ENCODE results near the gene CPSF2.
"Not testable (repeated sequence)": the region's sequence is repeated elsewhere in the genome, so short reads cannot be mapped to it uniquely, and the experiment has no call there.

CPSF2 gene

GRCh38 chr14:92160619-92161018 is 38.9 kb downstream of the CPSF2 start:
- DNase-seq = no peak

- no peak for DNase-seq
Measured at GRCh38 chr14:92161521-92161920, 39.8 kb downstream of the CPSF2 start.

DNA sequence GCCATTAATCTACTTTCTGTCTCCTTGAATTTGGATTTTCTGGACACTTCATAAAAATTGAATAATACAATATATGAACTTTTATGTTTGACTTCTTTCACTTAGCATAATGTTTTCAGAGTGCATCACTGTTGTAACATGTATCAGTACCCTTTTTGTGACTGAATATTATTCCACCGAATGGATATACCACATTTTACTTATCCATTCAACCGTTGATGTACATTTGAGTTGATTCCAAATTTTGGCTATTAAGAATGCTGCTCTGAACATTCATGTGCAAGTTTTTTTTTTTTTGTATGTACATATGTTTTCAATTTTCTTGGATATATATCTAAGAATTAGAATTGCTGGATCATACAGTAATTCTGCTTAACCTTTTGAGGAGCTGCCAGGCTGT is 43.2 kb downstream of the CPSF2 start:
- no peak for DNase-seq

GRCh38 chr14:92173668-92174067 is 51.9 kb downstream of the CPSF2 start:
- DNase-seq = no peak

DNA sequence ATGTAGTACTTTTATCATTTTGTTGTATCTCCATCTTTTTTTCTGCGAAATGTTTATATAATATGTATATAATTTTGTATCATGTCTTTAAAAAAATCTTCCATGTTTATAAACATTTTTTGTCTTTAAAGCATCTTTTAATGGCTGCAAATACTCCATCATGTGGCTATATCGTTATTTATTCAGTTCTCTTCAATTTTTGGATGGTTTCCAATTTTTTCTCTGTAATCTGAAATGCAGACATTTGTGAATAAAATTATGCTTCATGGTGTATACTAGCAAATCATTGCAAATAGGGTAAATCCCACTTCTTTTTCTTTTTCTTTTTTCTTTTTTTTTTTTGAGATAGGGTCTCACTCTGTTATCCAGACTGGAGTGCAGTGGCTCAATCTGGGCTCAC is 54.0 kb downstream of the CPSF2 start:
- no peak for DNase-seq

GRCh38 chr14:92176476-92176875 is 54.7 kb downstream of the CPSF2 start:
- no peak for DNase-seq

DNA sequence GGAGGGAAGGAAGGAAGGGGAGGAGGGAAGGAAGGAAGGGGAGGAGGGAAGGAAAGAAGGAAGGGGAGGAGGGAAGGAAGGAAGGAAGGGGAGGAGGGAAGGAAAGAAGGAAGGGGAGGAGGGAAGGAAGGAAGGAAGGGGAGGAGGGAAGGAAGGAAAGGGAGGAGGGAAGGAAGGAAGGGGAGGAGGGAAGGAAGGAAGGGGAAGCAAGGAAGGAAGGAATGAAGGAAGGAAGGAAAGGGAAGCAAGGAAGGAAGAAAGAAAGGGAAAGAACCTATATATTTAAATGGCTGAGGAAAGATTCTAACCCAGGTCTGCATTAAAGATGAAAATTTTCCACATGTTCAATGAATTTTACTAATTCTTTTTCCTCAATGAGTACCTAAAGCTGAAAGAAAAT is 57.4 kb downstream of the CPSF2 start:
- not testable (repeated sequence) for DNase-seq

DNA sequence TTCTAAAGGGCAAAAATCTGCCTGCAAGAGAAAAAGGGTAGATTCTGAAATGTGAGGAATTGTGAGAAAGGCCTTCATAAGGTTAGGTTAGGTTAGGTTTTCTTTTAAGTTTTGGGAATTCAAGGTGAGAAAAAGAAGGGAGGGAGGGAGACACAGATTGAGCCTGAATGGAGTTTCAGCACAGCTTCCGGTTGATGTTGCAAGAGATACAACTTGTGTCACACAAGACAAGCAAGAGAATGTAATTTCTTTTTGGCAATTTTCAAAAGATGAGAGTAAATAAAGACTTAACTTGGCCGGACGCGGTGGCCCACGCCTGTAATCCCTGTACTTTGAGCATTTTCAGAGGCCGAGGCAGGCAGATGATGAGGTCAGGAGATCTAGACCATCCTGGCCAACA is 63.8 kb downstream of the CPSF2 start:
- no peak for DNase-seq

DNA sequence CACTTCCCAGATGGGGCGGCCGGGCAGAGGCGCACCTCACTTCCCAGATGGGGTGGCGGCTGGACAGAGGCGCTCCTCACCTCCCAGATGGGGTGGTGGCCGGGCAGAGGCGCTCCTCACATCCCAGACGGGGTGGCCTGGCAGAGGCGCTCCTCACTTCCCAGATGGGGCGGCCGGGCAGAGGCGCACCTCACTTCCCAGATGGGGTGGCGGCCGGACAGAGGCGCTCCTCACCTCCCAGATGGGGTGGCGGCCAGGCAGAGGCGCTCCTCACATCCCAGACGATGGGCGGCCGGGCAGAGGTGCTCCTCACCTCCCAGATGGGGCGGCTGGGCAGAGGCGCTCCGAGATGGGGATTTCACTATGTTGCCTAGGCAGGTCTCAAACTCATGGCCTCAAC is 65.8 kb downstream of the CPSF2 start:
- DNase-seq = not testable (repeated sequence)

DNA sequence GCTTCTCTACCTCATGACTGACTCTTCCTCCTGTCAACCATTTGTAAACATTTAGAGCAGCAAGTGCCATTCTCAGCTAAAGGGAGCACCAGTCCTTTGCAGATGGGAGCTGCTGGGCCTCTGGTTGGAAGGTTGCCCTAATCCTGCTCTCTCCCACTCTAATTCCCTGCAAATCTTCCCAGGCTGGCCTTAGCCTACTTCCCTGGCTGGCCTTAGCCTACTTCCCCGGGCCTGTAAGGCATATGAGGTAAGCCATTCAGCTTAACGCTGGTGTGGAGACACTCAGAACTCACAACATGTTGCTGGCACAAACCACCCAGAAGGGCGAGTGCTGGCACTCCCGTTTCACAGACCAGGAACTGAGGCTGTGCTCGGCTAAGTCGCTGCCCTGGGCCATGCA is 69.0 kb downstream of the CPSF2 start:
- DNase-seq = no peak

DNA sequence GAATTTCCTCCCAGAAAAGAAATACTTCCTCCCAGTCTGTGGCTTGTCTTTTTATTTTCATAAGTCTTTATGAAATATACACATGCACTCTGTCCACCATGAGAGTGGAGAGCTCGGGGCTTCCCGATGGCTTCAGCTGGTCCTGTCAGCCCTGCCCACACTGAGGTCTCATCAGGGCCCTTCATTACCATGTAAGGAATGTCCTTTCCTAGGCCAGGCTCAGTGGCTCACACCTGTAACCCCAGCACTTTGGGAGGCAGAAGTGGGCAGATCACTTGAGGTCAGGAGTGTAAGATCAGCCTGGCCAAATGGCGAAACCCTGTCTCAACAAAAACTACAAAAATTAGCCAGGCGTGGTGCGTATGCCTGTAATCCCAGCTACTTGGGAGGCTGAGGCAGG is 77.0 kb downstream of the CPSF2 start:
- DNase-seq = no peak

DNA sequence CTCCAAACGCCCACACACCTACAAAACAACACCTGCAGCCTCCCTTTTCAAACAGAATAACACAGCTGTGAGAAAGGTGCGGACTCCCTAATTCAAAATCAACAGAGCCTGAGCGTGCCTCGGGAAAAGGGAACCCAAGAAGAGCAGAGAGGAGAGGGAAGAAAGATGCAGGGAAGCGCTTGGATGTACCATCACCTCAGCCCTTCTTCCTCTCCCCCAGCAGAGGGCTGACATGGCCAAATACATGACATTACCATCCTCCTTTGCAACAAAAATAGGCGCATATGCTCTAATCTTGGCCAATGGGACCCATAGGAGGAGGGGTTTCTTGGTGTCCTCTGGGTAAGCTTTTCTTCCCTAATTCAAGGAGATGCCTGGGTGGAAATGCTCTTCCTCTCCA is 78.0 kb downstream of the CPSF2 start:
- no peak for DNase-seq

DNA sequence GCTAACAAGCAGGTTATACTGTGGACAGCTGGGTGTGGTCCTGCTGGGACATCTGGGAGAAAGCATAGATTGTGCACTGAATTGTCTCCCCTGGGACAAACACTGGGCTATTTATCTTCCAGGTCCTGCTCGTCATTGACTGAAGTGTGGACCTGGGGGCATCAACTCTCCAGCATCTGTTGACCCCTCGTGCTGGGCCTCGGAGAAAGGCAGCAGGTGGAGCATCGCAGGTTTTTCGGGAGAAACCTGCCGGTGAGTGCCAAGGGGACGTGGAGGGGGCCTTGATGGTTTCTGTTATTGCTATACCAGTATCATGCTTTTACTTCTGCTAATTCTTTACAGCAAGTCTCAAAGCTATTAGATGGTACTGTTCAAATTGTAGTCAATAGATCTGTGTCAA is 81.3 kb downstream of the CPSF2 start:
- no peak for DNase-seq

DNA sequence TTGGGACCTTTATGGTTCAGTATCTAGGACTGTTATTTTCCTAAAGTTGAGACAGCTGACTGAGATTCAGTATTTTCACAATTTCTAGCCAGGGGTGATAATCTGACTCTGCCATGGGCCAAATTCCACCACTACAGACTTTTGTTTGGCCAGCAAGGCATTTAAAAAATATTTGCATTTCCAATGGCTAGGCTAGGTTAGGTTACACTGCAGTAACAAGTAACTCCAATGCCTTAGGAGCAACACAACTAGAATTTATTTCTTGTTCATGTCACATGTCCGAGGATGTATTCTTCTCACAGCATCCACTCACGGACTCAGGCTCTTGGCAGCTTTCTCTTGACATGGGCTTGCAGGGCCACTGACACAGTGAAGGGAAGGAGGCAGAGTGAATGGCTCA is 83.0 kb downstream of the CPSF2 start:
- DNase-seq = no peak

- DNase-seq = no peak
Measured at GRCh38 chr14:92207012-92207927, 85.5 kb downstream of the CPSF2 start.

- no peak for DNase-seq
Measured at GRCh38 chr14:92207928-92208265, 86.1 kb downstream of the CPSF2 start.

GRCh38 chr14:92209141-92209540 is 87.4 kb downstream of the CPSF2 start:
- no peak for DNase-seq

DNA sequence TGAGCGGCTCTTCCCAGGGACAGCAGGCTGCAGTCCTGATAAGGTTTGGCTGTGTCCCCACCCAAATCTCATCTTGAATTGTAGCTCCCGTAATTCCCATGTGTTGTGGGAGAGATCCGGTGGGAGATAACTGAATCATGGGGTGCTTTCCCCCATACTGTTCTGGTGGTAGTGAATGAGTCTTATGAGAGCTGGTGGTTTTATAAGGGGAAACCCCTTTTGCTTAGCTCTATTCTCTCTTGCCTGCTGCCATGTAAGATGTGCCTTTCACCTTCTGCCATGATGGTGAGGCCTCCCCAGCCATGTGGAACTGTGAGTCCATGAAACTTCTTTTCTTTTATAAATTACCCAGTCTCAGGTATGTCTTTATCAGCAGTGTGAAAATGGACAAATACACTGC is 91.4 kb downstream of the CPSF2 start:
- DNase-seq = not testable (repeated sequence)

GRCh38 chr14:92215579-92215978 is 93.8 kb downstream of the CPSF2 start:
- DNase-seq = no peak

DNA sequence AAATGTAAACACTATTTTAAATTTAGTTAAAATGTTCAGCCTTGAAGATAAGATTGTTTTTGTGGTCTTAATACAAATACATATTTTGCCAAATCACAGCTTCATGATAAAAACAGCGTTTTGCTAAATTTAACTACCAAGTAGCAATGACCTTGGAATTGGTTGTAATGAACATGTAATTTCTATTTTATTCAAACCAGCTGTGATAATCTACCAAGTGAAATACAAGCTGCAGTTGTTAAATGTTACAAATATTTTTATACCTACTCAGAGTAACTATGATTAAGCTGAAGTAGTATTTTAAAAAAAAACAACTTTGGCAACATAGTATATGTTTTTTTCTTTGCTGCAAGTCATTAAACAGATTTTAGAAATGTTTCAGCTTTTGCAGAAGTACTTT is 96.2 kb downstream of the CPSF2 start:
- no peak for DNase-seq
